ENCODE data around the gene CHMP2A.
"Not testable (repeated sequence)": the region's sequence is repeated elsewhere in the genome, so short reads cannot be mapped to it uniquely, and the experiment has no call there.

Gene CHMP2A

DNA sequence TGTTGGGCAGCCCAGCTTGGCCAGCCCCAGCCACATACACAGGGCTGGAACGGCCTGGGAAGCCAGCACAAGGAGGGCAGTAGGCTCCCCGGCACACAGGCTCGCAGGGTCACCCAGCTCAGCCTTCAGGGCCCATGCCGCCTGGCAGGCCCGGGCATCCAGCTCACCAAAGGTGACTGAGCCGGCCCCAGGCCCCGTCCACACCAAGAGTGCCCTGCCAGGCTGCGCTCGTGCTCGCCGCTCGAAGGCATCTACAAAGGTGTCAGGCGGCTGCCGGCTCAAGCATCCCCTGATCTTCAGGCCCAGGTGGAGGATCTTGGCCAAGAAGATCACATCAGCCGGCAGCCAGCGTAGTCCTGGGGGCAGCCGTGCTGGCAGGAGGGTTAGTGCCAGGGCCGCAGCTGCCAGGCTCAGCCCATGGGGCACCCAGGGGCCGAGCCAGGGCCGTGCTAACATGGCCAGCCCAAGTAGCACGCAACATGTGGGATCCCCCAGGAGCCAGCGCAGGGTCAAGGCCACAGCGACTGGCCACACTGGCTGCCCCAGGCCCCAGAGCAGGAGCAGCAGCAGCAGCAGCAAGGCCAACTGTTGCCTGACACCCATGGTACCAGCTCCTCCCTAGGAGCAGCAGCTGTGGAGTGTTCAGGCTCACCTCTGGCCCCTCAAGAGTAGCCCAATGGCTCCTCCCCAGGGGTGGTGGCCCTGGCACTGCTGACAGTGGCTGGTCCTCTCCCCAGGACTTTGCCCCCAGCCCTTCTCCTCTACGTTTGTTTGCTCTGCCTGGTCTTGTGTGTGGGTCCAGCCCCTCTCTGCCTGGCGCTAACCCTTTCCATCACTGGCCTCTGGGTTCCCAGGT is 43.3 kb downstream of the CHMP2A start, which contains the start of gene SLC27A5:
SLC27A5 (minus strand) TSS at position 640 of the 856 bp plus-strand sequence; CDS start at position 603, 37 bp downstream.
- DNase-seq (ENCODE audit: low spot score), result no peak

DNA sequence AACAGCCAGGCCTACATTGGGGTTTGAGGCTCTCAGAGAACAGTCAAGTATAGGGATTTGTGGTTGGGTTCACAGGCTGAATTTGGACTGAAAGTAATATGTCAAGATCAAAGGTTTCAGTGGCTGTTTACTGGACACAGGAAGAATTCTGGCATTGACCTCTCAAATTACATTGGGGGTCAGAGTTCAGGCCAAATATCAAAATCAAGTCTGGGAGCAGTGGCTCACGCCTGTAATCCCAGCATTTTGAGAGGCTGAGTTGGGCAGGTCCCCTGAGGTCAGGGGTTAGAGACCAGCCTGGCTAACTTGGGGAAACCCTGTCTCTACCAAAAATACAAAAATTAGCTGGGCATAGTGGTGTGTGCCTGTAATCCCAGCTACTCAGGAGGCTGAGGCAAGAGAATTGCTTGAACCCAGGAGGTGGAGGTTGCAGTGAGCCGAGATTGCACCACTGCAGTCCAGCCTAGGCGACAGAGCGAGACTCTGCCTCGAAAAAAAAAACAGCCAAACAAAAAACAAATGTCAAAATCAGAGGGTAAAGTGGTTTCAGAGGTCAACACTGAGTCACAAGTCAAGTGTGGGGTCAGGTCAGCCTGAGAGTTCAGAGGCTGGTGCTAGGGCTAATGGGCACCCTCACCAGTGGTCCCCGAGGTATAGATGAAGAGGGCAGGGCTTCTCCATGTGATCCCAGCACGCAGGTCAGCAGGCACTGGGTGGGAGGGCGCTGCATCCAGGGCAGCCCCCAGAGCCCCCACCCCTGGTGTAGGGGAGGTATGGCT is 44.6 kb downstream of the CHMP2A start:
- no peak for DNase-seq (ENCODE audit: low spot score)

DNA sequence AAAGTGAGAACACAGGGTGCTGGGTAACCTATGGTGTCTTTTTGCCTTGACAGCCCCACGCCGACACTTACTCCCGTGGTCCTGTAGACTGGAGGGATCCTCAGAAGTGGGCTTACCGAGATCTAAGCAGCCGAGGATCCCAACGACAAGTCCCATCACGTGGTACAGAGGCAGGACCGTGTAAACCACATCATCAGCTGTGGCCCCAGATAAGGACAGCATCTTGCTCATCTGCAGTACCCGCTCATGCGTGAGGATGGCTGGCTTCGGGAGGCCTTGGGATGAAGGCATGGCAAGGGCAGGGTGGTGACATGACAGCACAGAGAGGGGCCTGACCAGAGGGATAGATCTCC is 45.2 kb downstream of the CHMP2A start:
- no peak for DNase-seq (ENCODE audit: low spot score)

DNA sequence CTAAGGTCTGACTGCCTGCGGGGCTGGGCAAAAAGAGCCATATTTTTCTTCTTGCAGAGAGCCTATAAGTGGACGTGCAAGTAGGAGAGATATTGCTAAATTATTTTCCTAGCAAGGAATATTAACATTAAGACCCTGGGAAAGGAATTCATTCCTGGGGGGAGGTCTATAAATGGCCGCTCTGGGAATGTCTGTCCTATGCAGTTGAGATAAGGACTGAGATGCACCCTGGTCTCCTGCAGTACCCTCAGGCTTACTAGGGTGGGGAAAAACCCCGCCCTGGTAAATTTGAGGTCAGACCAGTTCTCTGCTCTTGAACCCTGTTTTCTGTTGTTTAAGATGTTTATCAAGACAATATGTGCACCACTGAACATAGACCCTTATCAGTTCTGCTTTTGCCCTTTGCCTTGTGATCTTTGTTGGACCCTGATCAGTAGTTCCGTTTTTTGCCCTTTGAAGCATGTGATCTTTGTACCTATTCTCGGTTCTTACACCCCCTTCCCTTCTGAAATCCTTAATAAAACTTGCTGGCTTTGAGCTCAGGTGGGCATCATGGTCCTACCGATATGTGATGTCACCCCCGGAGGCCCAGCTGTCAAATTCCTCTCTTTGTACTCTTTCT is 47.2 kb downstream of the CHMP2A start:
- not testable (repeated sequence) for DNase-seq (ENCODE audit: low spot score)
